Trophoblast cell (in vitro differentiated cells and primary cell): ENCODE data around the gene NATD1.

ENCODE experiments used
- DNase-seq, 2 donors: peaks; one replicate each; pipeline ENCODE4 v3.0.0-alpha.2; 2016
- H2AFZ ChIP-seq: 2 replicates; pipeline ENCODE4 v1.6.1; 2013; ENCODE audit warnings: low read length, moderate library complexity, mild to moderate bottlenecking; ENCODE audit not compliant: insufficient read depth, poor library complexity
- H2AK5ac ChIP-seq: 2 replicates; pipeline ENCODE4 v1.6.1; 2013; ENCODE audit warnings: mild to moderate bottlenecking, low read length
- H2BK120ac ChIP-seq: 2 replicates; pipeline ENCODE4 v1.6.1; 2013; ENCODE audit warnings: low read length, mild to moderate bottlenecking, moderate library complexity; ENCODE audit not compliant: insufficient read depth, poor library complexity
- H2BK12ac ChIP-seq: 2 replicates; pipeline ENCODE4 v1.6.1; 2013; ENCODE audit warnings: mild to moderate bottlenecking, low read length, moderate library complexity
- H2BK5ac ChIP-seq: 2 replicates; pipeline ENCODE4 v1.6.1; 2013; ENCODE audit warnings: low read length, low read depth, moderate library complexity, mild to moderate bottlenecking; ENCODE audit not compliant: poor library complexity
- H3K14ac ChIP-seq: 2 replicates; pipeline ENCODE4 v1.6.1; 2013; ENCODE audit warnings: mild to moderate bottlenecking, low read length
- H3K18ac ChIP-seq: 2 replicates; pipeline ENCODE4 v1.6.1; 2013; ENCODE audit warnings: mild to moderate bottlenecking, low read length
- H3K23ac ChIP-seq: 2 replicates; pipeline ENCODE4 v1.6.1; 2013; ENCODE audit warnings: low read length
- H3K27ac ChIP-seq: 2 replicates; pipeline ENCODE4 v1.5.1; 2013; ENCODE audit warnings: low read depth, mild to moderate bottlenecking, inconsistent platforms, low read length, moderate library complexity
- H3K27me3 ChIP-seq: 2 replicates; pipeline ENCODE4 v1.6.1; 2013; ENCODE audit warnings: inconsistent platforms, mild to moderate bottlenecking, low read length, moderate library complexity; ENCODE audit not compliant: insufficient read depth
- H3K36me3 ChIP-seq, 2 experiments: 1 replicate in 1 of 2; 2 replicates in 1 of 2; pipeline ENCODE4 v1.6.1; 2013; ENCODE audit warnings: low read length in 2 of 2, mild to moderate bottlenecking in 2 of 2, moderate library complexity in 1 of 2; ENCODE audit not compliant: insufficient read depth in 2 of 2, control insufficient read depth in 1 of 2
- H3K4ac ChIP-seq: 2 replicates; pipeline ENCODE4 v1.6.1; 2013; ENCODE audit warnings: low read depth, mild to moderate bottlenecking, low read length, moderate library complexity
- H3K4me1 ChIP-seq, 2 experiments: 1 replicate in 1 of 2; 2 replicates in 1 of 2; pipeline ENCODE4 v1.6.1; 2013; ENCODE audit warnings: low read length in 2 of 2, mild to moderate bottlenecking in 2 of 2, moderate library complexity in 1 of 2; ENCODE audit not compliant: insufficient read depth in 2 of 2, control insufficient read depth in 1 of 2
- H3K4me2 ChIP-seq: 2 replicates; pipeline ENCODE4 v1.6.1; 2013; ENCODE audit warnings: inconsistent platforms, mild to moderate bottlenecking, low read length, moderate library complexity
- H3K4me3 ChIP-seq: 2 replicates; pipeline ENCODE4 v1.5.1; 2013; ENCODE audit warnings: mild to moderate bottlenecking, low read depth, low read length, inconsistent platforms
- H3K79me1 ChIP-seq: one replicate; pipeline ENCODE4 v1.6.1; 2013; ENCODE audit warnings: low read length
- H3K79me2 ChIP-seq: 2 replicates; pipeline ENCODE4 v1.6.1; 2013; ENCODE audit warnings: low read length, mild to moderate bottlenecking; ENCODE audit not compliant: control insufficient read depth, insufficient read depth, poor library complexity
- H3K9ac ChIP-seq: 2 replicates; pipeline ENCODE4 v1.6.1; 2013; ENCODE audit warnings: mild to moderate bottlenecking, low read length
- H3K9me3 ChIP-seq: 2 replicates; pipeline ENCODE4 v1.6.1; 2013; ENCODE audit warnings: low read depth, mild to moderate bottlenecking, control low read depth, inconsistent platforms, low read length; ENCODE audit not compliant: insufficient read depth
- H4K12ac ChIP-seq: 2 replicates; pipeline ENCODE4 v1.6.1; 2013; ENCODE audit warnings: low read depth, mild to moderate bottlenecking, low read length, moderate library complexity
- H4K8ac ChIP-seq: 2 replicates; pipeline ENCODE4 v1.6.1; 2013; ENCODE audit warnings: low read depth, mild to moderate bottlenecking, low read length, moderate library complexity
- H4K91ac ChIP-seq: one replicate; pipeline ENCODE4 v1.6.1; 2013; ENCODE audit warnings: low read depth, mild to moderate bottlenecking, low read length, moderate library complexity
- WGBS: extraction: QIAGEN DNeasy Blood & Tissue Kit; methylation state at CpG from one replicate; pipeline ENCODE4 v1.1.7; 2013; ENCODE audit warnings: missing lambda C conversion rate; ENCODE audit not compliant: insufficient read length, insufficient coverage; ENCODE audit errors: extremely low coverage; 5-methylcytosine and 5-hydroxymethylcytosine counted together

Gene NATD1

DNA sequence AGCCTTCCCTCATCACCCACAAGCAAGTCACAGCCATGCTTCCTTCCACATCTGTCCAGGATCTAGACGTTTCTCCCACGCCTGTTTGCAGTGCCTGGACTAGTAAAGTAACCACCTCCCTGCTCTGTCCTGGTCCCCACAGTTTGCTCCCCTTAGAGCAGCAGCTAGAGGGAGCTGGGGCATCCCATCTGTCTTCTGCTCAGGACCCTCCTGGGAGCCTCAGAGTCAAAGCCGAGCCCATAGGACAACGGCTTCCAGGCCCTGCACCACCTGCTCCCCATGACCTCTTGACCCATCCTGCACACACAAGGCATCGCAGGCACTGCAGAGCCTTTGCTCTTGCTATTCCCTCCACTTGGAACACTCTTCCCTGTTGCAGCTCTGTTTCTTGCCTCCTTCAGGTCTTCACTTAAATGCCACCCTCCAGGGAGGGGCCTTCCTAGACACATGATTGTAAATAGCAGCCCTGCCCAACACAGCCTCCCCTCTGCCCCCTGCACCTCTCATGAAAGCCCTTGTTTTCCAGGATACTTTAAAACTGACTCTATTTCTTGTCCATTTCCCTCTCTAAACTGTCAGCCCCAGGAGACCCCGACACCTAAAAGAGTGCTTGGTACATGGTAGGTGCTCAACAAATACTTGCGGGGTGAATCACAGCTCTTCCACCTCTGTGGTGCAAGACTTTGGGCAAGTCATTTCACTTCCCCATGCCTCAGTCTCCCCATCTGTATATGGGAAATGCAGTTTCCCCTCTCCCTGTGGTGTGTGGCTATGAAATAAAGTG lies 3.1 kb downstream of the NATD1 start:
- Histone ChIP-seq H3K4ac (no peak overlapping the region), H3K4me2 (no peak overlapping the region), H4K91ac (no peak overlapping the region), H3K14ac (no peak overlapping the region), H3K18ac (no peak overlapping the region), H2AK5ac (no peak overlapping the region), H3K79me2 (no peaks in the 10 kb centered on the region), H2BK12ac (no peak overlapping the region), H3K79me1 (peaks cover 9% of the 10 kb centered on the region), H2BK5ac (no peak overlapping the region), H3K23ac (no peak overlapping the region), H3K9ac (no peak overlapping the region), H3K27ac (no peak overlapping the region), H4K12ac (no peak overlapping the region), H3K27me3 (no peaks in the 10 kb centered on the region), H2BK120ac (no peak overlapping the region), H4K8ac (no peak overlapping the region), H2AFZ (no peak overlapping the region), H3K36me3 (peaks cover 0 to 1% of the 10 kb centered on the region in 2 experiments), H3K9me3 (peaks cover 4% of the 10 kb centered on the region), H3K4me1 (peaks cover 19 to 20% of the 10 kb centered on the region in 2 experiments), H3K4me3 (no peak overlapping the region)
- DNase-seq: no peak
- no CpG with 5 or more reads among the region's 7 CpGs for WGBS

DNA sequence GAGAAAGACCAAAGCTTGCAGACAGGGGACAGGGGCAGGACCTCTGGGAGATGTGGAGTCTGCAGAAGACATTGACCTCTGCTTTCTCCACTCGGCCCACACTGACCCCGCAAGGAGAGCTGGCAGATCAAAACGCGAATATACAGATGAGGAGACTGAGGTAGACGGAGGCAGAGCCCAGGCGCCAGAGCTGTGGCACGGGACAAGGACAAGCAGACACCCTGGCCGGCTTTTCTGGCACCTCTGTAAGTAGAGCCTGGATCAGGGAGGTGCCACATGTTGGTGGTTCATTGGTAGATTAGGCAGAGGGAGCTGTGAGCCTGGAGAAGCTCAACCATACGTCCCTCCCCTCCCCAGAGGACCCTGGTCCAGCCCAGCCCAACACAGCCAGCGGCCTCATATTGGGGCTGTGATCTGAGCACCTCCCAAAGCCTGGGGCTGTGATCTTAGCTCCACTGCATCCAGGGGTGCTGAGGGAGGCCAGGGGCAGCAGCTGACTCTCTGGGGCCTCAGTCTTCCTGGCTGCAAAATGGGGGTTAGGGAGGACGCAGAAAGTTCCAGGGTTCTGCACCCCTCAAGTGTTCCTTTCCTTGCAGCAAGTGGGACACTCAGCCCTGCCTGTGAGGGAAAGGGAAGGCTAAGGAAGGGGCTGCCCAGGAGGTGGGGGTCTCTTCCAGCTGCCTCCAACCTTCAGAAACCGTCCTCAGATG lies 4.0 kb downstream of the NATD1 start:
- peaks cover 9% of the 10 kb centered on the region for H3K79me1 ChIP-seq
- no peaks in the 10 kb centered on the region for H3K27me3 ChIP-seq
- peaks cover 19 to 20% of the 10 kb centered on the region in 2 experiments for H3K4me1 ChIP-seq
- no peak overlapping the region for H2AFZ ChIP-seq
- no peak overlapping the region for H3K4me3 ChIP-seq
- H3K4ac ChIP-seq: no peak overlapping the region
- no peak overlapping the region for H2BK120ac ChIP-seq
- H3K23ac ChIP-seq: no peak overlapping the region
- WGBS: no CpG with 5 or more reads among the region's 12 CpGs
- H3K27ac ChIP-seq: no peak overlapping the region
- H4K91ac ChIP-seq: no peak overlapping the region
- H4K8ac ChIP-seq: no peak overlapping the region
- no peak for DNase-seq
- no peak overlapping the region for H2AK5ac ChIP-seq
- H3K79me2 ChIP-seq: no peaks in the 10 kb centered on the region
- H2BK5ac ChIP-seq: no peak overlapping the region
- H2BK12ac ChIP-seq: no peak overlapping the region
- H3K18ac ChIP-seq: no peak overlapping the region
- no peak overlapping the region for H3K9ac ChIP-seq
- H3K4me2 ChIP-seq: no peak overlapping the region
- no peak overlapping the region for H4K12ac ChIP-seq
- H3K9me3 ChIP-seq: peaks cover 4% of the 10 kb centered on the region
- peaks cover 0 to 1% of the 10 kb centered on the region in 2 experiments for H3K36me3 ChIP-seq
- no peak overlapping the region for H3K14ac ChIP-seq

DNA sequence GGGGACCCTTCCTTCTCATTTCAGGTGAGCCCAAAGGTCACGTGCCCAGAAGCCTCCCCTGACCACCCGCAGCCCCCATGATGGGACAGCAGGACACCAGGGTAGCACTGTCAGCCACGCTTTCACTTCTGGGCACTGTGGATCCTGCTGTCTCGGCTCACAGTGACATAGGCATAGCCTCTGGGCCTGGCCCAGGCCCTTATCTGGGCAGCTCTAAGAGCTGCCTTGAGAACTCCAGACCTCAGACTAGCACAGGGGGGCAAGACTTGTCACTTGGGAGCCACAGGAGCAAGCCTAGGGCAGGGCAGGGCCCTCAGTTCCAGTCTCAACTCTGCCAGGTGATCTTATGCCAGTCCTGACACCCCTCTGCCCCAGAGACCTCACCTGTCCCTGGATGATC lies 4.7 kb downstream of the NATD1 start:
- H3K4me2 ChIP-seq: no peak overlapping the region
- H3K9me3 ChIP-seq: peaks cover 4% of the 10 kb centered on the region
- H2AFZ ChIP-seq: no peak overlapping the region
- no peak overlapping the region for H2BK120ac ChIP-seq
- peaks cover 7% of the 10 kb centered on the region for H3K79me1 ChIP-seq
- no peak overlapping the region for H3K4ac ChIP-seq
- no CpG with 5 or more reads among the region's 4 CpGs for WGBS
- peaks cover 0 to 1% of the 10 kb centered on the region in 2 experiments for H3K36me3 ChIP-seq
- H3K23ac ChIP-seq: no peak overlapping the region
- no peak overlapping the region for H3K27ac ChIP-seq
- no peaks in the 10 kb centered on the region for H3K27me3 ChIP-seq
- H3K79me2 ChIP-seq: peaks cover 2% of the 10 kb centered on the region
- H3K4me1 ChIP-seq: peaks cover 21 to 22% of the 10 kb centered on the region in 2 experiments
- peak overlapping the region; percentile 28 for H2AK5ac ChIP-seq
- H2BK12ac ChIP-seq: no peak overlapping the region
- no peak overlapping the region for H3K9ac ChIP-seq
- H2BK5ac ChIP-seq: no peak overlapping the region
- H4K12ac ChIP-seq: no peak overlapping the region
- no peak overlapping the region for H3K4me3 ChIP-seq
- H3K18ac ChIP-seq: no peak overlapping the region
- H4K91ac ChIP-seq: no peak overlapping the region
- no peak for DNase-seq
- no peak overlapping the region for H3K14ac ChIP-seq
- H4K8ac ChIP-seq: no peak overlapping the region

DNA sequence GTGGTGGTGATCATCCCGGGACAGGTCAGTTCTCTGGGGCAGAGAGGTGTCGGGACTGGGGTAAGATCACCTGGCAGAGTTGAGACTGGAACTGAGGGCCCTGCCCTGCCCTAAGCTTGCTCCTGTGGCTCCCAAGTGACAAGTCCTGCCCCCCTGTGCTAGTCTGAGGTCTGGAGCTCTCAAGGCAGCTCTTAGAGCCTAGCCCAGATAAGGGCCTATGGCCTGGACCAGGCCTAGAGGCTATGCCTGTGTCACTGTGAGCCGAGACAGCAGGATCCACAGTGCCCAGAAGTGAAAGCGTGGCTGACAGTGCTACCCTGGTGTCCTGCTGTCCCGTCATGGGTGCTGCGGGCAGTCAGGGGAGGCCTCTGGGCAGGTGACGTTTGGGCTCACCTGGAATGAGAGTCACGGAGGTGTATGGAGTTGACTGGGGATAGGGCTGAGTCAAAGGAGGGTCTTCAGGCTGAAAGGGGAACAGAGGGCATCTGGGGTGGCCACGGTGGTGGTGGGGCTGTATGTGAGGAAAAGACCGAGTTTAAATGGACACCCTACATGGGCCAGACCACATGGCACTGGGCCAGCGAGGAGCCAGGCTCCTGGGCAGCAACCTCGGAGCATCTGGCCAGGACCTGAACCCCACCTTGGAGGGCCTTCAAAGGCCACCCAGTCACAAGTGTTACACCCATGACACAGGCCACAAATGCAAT lies 5.5 kb downstream of the NATD1 start:
- H2BK120ac ChIP-seq: no peak overlapping the region
- no peak overlapping the region for H2AFZ ChIP-seq
- peaks cover 29 to 30% of the 10 kb centered on the region in 2 experiments for H3K4me1 ChIP-seq
- H3K79me2 ChIP-seq: peaks cover 2% of the 10 kb centered on the region
- no peak overlapping the region for H4K12ac ChIP-seq
- H2BK5ac ChIP-seq: no peak overlapping the region
- DNase-seq: no peak
- H3K4ac ChIP-seq: no peak overlapping the region
- no peak overlapping the region for H3K4me3 ChIP-seq
- peaks cover 4% of the 10 kb centered on the region for H3K9me3 ChIP-seq
- H2BK12ac ChIP-seq: no peak overlapping the region
- H3K4me2 ChIP-seq: no peak overlapping the region
- no peak overlapping the region for H3K14ac ChIP-seq
- no peak overlapping the region for H3K9ac ChIP-seq
- H3K27ac ChIP-seq: no peak overlapping the region
- WGBS: no CpG with 5 or more reads among the region's 12 CpGs
- no peak overlapping the region for H4K91ac ChIP-seq
- H2AK5ac ChIP-seq: no peak overlapping the region
- H3K27me3 ChIP-seq: no peaks in the 10 kb centered on the region
- H3K18ac ChIP-seq: no peak overlapping the region
- H3K23ac ChIP-seq: no peak overlapping the region
- H4K8ac ChIP-seq: no peak overlapping the region
- H3K79me1 ChIP-seq: peaks cover 13% of the 10 kb centered on the region
- H3K36me3 ChIP-seq: peaks cover 1 to 5% of the 10 kb centered on the region in 2 experiments
